Upper lobe of left lung (tissue), 4 donors: Measurements from ENCODE around the gene SERPINA1.
"Not testable (repeated sequence)": the region's sequence is repeated elsewhere in the genome, so short reads cannot be mapped to it uniquely, and the experiment has no call there.

ENCODE experiments used
- CTCF ChIP-seq, 6 experiments: fragments of 450-650 bp in 4 of 6; fragments of 200-600 bp in 2 of 6; sonication (generic) in 2 of 6; IDR thresholded peaks; one replicate each; pipeline ENCODE4 v1.5.1; 2016 to 2019; ENCODE audit warnings: antibody characterized with exemption in 6 of 6
- EP300 ChIP-seq, 4 donors: sonication (generic); formaldehyde crosslinking; IDR thresholded peaks; one replicate each; pipeline ENCODE4 v1.5.1; 2017; ENCODE audit warnings: antibody characterized with exemption in 4 of 4, control low read depth in 2 of 4
- POLR2A ChIP-seq, 4 donors: fragments of 450-650 bp; IDR thresholded peaks; one replicate each; pipeline ENCODE4 v1.5.1; 2016 to 2017; ENCODE audit warnings: antibody characterized with exemption in 4 of 4, mild to moderate bottlenecking in 2 of 4
- POLR2AphosphoS5 ChIP-seq, 2 donors: sonication (generic); formaldehyde crosslinking; IDR thresholded peaks; one replicate each; pipeline ENCODE4 v1.5.1; 2017; ENCODE audit warnings: antibody characterized with exemption in 2 of 2

- not testable (repeated sequence) for TF ChIP-seq CTCF, EP300, POLR2A, POLR2AphosphoS5 (IDR thresholded peaks at IDR 0.05)
Observed at GRCh38 chr14:94409430-94409829, 21.0 kb upstream of the SERPINA1 start.
